ENCODE data around the gene HOMER2. TPM values are rescaled to one million over a fixed set of nuclear protein-coding genes. Genes with fewer than 3 reads are reported as not detected.
"Not testable (repeated sequence)": the region's sequence is repeated elsewhere in the genome, so short reads cannot be mapped to it uniquely, and the experiment has no call there.

HOMER2 gene
- 1 to 10 TPM; 3.1 to 3.3 TPM for total RNA-seq

- Mint-ChIP-seq H3K4me1 (peaks cover 5% of the 10 kb centered on the region), H3K36me3 (peaks cover 1% of the 10 kb centered on the region), H3K4me3 (peak within 1 kb of the TSS; percentile 67), H3K27me3 (peaks cover 6% of the 10 kb centered on the region), H3K9me3 (no peaks in the 10 kb centered on the region), H3K27ac (no peak within 1 kb of the TSS)
- peak; percentile 47 for DNase-seq
These were observed at the start of gene HOMER2 for GRCh38 chr15:82952158-82953081. Gene HOMER2, minus strand, starts transcription at chr15:82952720. Its CDS starts 185 bp downstream, at chr15:82952535.

- DNase-seq, H3K4me1 Mint-ChIP-seq, H3K36me3 Mint-ChIP-seq, H3K9me3 Mint-ChIP-seq, H3K27ac Mint-ChIP-seq, H3K27me3 Mint-ChIP-seq, H3K4me3 Mint-ChIP-seq: not testable (repeated sequence)
These were observed 48.1 kb upstream of the HOMER2 start for GRCh38 chr15:83000672-83001031.

GRCh38 chr15:82999905-83000671, 47.6 kb upstream of the HOMER2 start:
- peak; percentile 17 for DNase-seq
- H3K27ac Mint-ChIP-seq = peak overlapping the region; percentile 49
- H3K4me3 Mint-ChIP-seq = peak overlapping the region; percentile 53
- H3K4me1 Mint-ChIP-seq = peaks cover 6% of the 10 kb centered on the region
- no peaks in the 10 kb centered on the region for H3K27me3 Mint-ChIP-seq
- peaks cover 2% of the 10 kb centered on the region for H3K36me3 Mint-ChIP-seq
- H3K9me3 Mint-ChIP-seq = no peaks in the 10 kb centered on the region

GRCh38 chr15:82999426-82999825, 46.9 kb upstream of the HOMER2 start:
- H3K27ac Mint-ChIP-seq = no peak overlapping the region
- no peaks in the 10 kb centered on the region for H3K36me3 Mint-ChIP-seq
- H3K4me1 Mint-ChIP-seq = peaks cover 6% of the 10 kb centered on the region
- no peak for DNase-seq
- no peak overlapping the region for H3K4me3 Mint-ChIP-seq
- H3K9me3 Mint-ChIP-seq = no peaks in the 10 kb centered on the region
- H3K27me3 Mint-ChIP-seq = no peaks in the 10 kb centered on the region

GRCh38 chr15:82995938-82996337, 43.4 kb upstream of the HOMER2 start:
- H3K4me3 Mint-ChIP-seq = no peak overlapping the region
- H3K36me3 Mint-ChIP-seq = peaks cover 2% of the 10 kb centered on the region
- H3K27ac Mint-ChIP-seq = no peak overlapping the region
- no peak for DNase-seq
- H3K9me3 Mint-ChIP-seq = no peaks in the 10 kb centered on the region
- peaks cover 6% of the 10 kb centered on the region for H3K4me1 Mint-ChIP-seq
- no peaks in the 10 kb centered on the region for H3K27me3 Mint-ChIP-seq

GRCh38 chr15:82995076-82995475, 42.6 kb upstream of the HOMER2 start:
- no peak overlapping the region for H3K4me3 Mint-ChIP-seq
- H3K9me3 Mint-ChIP-seq = no peaks in the 10 kb centered on the region
- H3K4me1 Mint-ChIP-seq = peaks cover 3% of the 10 kb centered on the region

GRCh38 chr15:82993144-82993543, 40.6 kb upstream of the HOMER2 start:
- peaks cover 6% of the 10 kb centered on the region for H3K36me3 Mint-ChIP-seq
- no peak overlapping the region for H3K27ac Mint-ChIP-seq
- H3K27me3 Mint-ChIP-seq = no peaks in the 10 kb centered on the region
- H3K4me3 Mint-ChIP-seq = no peak overlapping the region
- no peaks in the 10 kb centered on the region for H3K9me3 Mint-ChIP-seq
- peaks cover 3% of the 10 kb centered on the region for H3K4me1 Mint-ChIP-seq
- no peak for DNase-seq

More at GRCh38 chr15:82995076-82995475, 42.6 kb upstream of the HOMER2 start:
- Mint-ChIP-seq H3K27me3 (no peaks in the 10 kb centered on the region), H3K27ac (no peak overlapping the region), H3K36me3 (peaks cover 2% of the 10 kb centered on the region)
- no peak for DNase-seq

- Mint-ChIP-seq H3K9me3 (no peaks in the 10 kb centered on the region), H3K36me3 (peaks cover 7% of the 10 kb centered on the region), H3K4me3 (no peak overlapping the region), H3K27ac (no peak overlapping the region), H3K27me3 (no peaks in the 10 kb centered on the region), H3K4me1 (peaks cover 3% of the 10 kb centered on the region)
- no peak for DNase-seq
These were observed 40.0 kb upstream of the HOMER2 start for GRCh38 chr15:82992436-82992998.

- Mint-ChIP-seq H3K4me3 (peak overlapping the region; percentile 84), H3K27me3 (no peaks in the 10 kb centered on the region), H3K9me3 (no peaks in the 10 kb centered on the region), H3K27ac (peak overlapping the region; percentile 98), H3K4me1 (peaks cover 23% of the 10 kb centered on the region), H3K36me3 (peaks cover 15% of the 10 kb centered on the region)
- DNase-seq = no peak
These were observed 33.9 kb upstream of the HOMER2 start for GRCh38 chr15:82986442-82986780.

- peak within 1 kb of the TSS; percentile 98 for H3K27ac Mint-ChIP-seq
- H3K27me3 Mint-ChIP-seq = no peaks in the 10 kb centered on the region
- peak within 1 kb of the TSS; percentile 84 for H3K4me3 Mint-ChIP-seq
- peak; percentile 88 for DNase-seq
- H3K9me3 Mint-ChIP-seq = no peaks in the 10 kb centered on the region
- H3K4me1 Mint-ChIP-seq = peaks cover 23% of the 10 kb centered on the region
- peaks cover 15% of the 10 kb centered on the region for H3K36me3 Mint-ChIP-seq
These were observed 33.3 kb upstream of the HOMER2 start, which contains the start of gene RAMAC for GRCh38 chr15:82985688-82986441. Gene RAMAC, plus strand, starts transcription at chr15:82986210. Its CDS starts 2,809 bp downstream, at chr15:82989019.

GRCh38 chr15:82980981-82981380, 28.5 kb upstream of the HOMER2 start:
- Mint-ChIP-seq H3K36me3 (peaks cover 2% of the 10 kb centered on the region), H3K27ac (no peak overlapping the region), H3K4me1 (peaks cover 16% of the 10 kb centered on the region), H3K9me3 (no peaks in the 10 kb centered on the region), H3K4me3 (no peak overlapping the region), H3K27me3 (no peaks in the 10 kb centered on the region)
- DNase-seq = no peak

GRCh38 chr15:82979726-82980125, 27.2 kb upstream of the HOMER2 start:
- H3K9me3 Mint-ChIP-seq = no peaks in the 10 kb centered on the region
- H3K36me3 Mint-ChIP-seq = no peaks in the 10 kb centered on the region

GRCh38 chr15:82978438-82978837, 25.9 kb upstream of the HOMER2 start:
- DNase-seq = no peak
- peaks cover 7% of the 10 kb centered on the region for H3K4me1 Mint-ChIP-seq
- no peaks in the 10 kb centered on the region for H3K36me3 Mint-ChIP-seq
- H3K9me3 Mint-ChIP-seq = no peaks in the 10 kb centered on the region
- no peak overlapping the region for H3K27ac Mint-ChIP-seq
- no peak overlapping the region for H3K4me3 Mint-ChIP-seq
- H3K27me3 Mint-ChIP-seq = no peaks in the 10 kb centered on the region

More at GRCh38 chr15:82979726-82980125, 27.2 kb upstream of the HOMER2 start:
- Mint-ChIP-seq H3K27me3 (no peaks in the 10 kb centered on the region), H3K4me1 (peaks cover 7% of the 10 kb centered on the region), H3K4me3 (no peak overlapping the region), H3K27ac (no peak overlapping the region)
- no peak for DNase-seq

GRCh38 chr15:82977076-82977475, 24.6 kb upstream of the HOMER2 start:
- H3K27ac Mint-ChIP-seq = no peak overlapping the region

More at GRCh38 chr15:82977076-82977475, 24.6 kb upstream of the HOMER2 start:
- Mint-ChIP-seq H3K27me3 (no peaks in the 10 kb centered on the region), H3K4me1 (peaks cover 5% of the 10 kb centered on the region), H3K4me3 (no peak overlapping the region), H3K36me3 (no peaks in the 10 kb centered on the region), H3K9me3 (no peaks in the 10 kb centered on the region)
- no peak for DNase-seq

Data from activated naive CD8-positive, alpha-beta T cell treated with anti-CD3 and anti-CD28 coated beads for 36 hours (primary cell).